B cell (primary cell): ENCODE results near the gene PIGZ.
"Not testable (repeated sequence)": the region's sequence is repeated elsewhere in the genome, so short reads cannot be mapped to it uniquely, and the experiment has no call there.

ENCODE experiments used
- CTCF ChIP-seq: fragments of 200-600 bp; IDR thresholded peaks from one replicate; pipeline ENCODE4 v1.8.0; 2022; ENCODE audit warnings: antibody characterized with exemption, mild to moderate bottlenecking
- EZH2 ChIP-seq: IDR thresholded peaks from 2 replicates; pipeline ENCODE4 v1.6.1; 2012; ENCODE audit warnings: borderline replicate concordance, low read depth, mild to moderate bottlenecking, moderate library complexity, low read length; ENCODE audit not compliant: insufficient read depth, poor library complexity, severe bottlenecking

GRCh38 chr3:196944037-196944790 lies 24.4 kb downstream of the PIGZ start:
- not testable (repeated sequence) for TF ChIP-seq CTCF, EZH2
